Muscle layer of duodenum (tissue), 2 donors: Measurements from ENCODE around the gene NUP153.
"Not testable (repeated sequence)": the region's sequence is repeated elsewhere in the genome, so short reads cannot be mapped to it uniquely, and the experiment has no call there.

Experiments
- H3K27ac ChIP-seq: one replicate; pipeline ENCODE4 v1.7.0; 2013; ENCODE audit warnings: mild to moderate bottlenecking, low read length
- H3K27me3 ChIP-seq: one replicate; pipeline ENCODE4 v1.7.0; 2013; ENCODE audit warnings: low read depth, mild to moderate bottlenecking, control low read depth, low read length
- H3K36me3 ChIP-seq, 2 donors: one replicate each; pipeline ENCODE4 v1.7.0; 2013; ENCODE audit warnings: low read length in 2 of 2, control low read depth in 1 of 2, mild to moderate bottlenecking in 1 of 2; ENCODE audit not compliant: insufficient read depth in 2 of 2, control insufficient read depth in 1 of 2
- H3K4me1 ChIP-seq, 2 donors: one replicate each; pipeline ENCODE4 v1.7.0; 2013; ENCODE audit warnings: low read length in 2 of 2, mild to moderate bottlenecking in 2 of 2, control low read depth in 1 of 2, moderate library complexity in 1 of 2; ENCODE audit not compliant: insufficient read depth in 2 of 2, control insufficient read depth in 1 of 2
- H3K4me3 ChIP-seq, 2 donors: one replicate each; pipeline ENCODE4 v1.7.0; 2013; ENCODE audit warnings: low read length in 2 of 2, low read depth in 1 of 2, mild to moderate bottlenecking in 1 of 2
- H3K9me3 ChIP-seq, 2 donors: one replicate each; pipeline ENCODE4 v1.7.0; 2013; ENCODE audit warnings: low read length in 2 of 2, control low read depth in 1 of 2, mild to moderate bottlenecking in 1 of 2; ENCODE audit not compliant: control insufficient read depth in 1 of 2
- donor health status: healthy.

The NUP153 gene

GRCh38 chr6:17583811-17584210 is 122.9 kb downstream of the NUP153 start:
- no peak overlapping the region for H3K4me3 ChIP-seq
- H3K27ac ChIP-seq = peak overlapping the region; percentile 41
- no peaks in the 10 kb centered on the region for H3K27me3 ChIP-seq
- peaks cover 0 to 11% of the 10 kb centered on the region in 2 donors for H3K4me1 ChIP-seq
- H3K36me3 ChIP-seq = no peaks in the 10 kb centered on the region
- H3K9me3 ChIP-seq = no peaks in the 10 kb centered on the region

- not testable (repeated sequence) for H3K27me3 ChIP-seq, H3K9me3 ChIP-seq, H3K4me3 ChIP-seq, H3K27ac ChIP-seq, H3K36me3 ChIP-seq
- peaks cover 0 to 11% of the 10 kb centered on the region in 2 donors for H3K4me1 ChIP-seq
These were observed 125.4 kb downstream of the NUP153 start for GRCh38 chr6:17581282-17581681.

- Histone ChIP-seq H3K4me1 (peaks cover 0 to 11% of the 10 kb centered on the region in 2 donors), H3K9me3 (peaks cover 5 to 6% of the 10 kb centered on the region in 2 donors), H3K36me3 (no peaks in the 10 kb centered on the region), H3K27ac (no peak overlapping the region), H3K27me3 (no peaks in the 10 kb centered on the region), H3K4me3 (peak overlapping the region; percentile 33 to 75)
These were observed 126.1 kb downstream of the NUP153 start for GRCh38 chr6:17580518-17581048.

GRCh38 chr6:17577059-17577458 is 129.7 kb downstream of the NUP153 start:
- Histone ChIP-seq H3K4me3 (no peak overlapping the region), H3K27me3 (no peaks in the 10 kb centered on the region), H3K27ac (no peak overlapping the region), H3K4me1 (no peaks in the 10 kb centered on the region), H3K9me3 (peaks cover 5 to 6% of the 10 kb centered on the region in 2 donors), H3K36me3 (no peaks in the 10 kb centered on the region)

- Histone ChIP-seq H3K36me3 (no peaks in the 10 kb centered on the region), H3K9me3 (peaks cover 5 to 6% of the 10 kb centered on the region in 2 donors), H3K4me3 (no peak overlapping the region), H3K4me1 (no peaks in the 10 kb centered on the region), H3K27me3 (no peaks in the 10 kb centered on the region), H3K27ac (no peak overlapping the region)
These were observed 131.7 kb downstream of the NUP153 start for GRCh38 chr6:17574866-17575560.

- Histone ChIP-seq H3K4me3 (no peak overlapping the region), H3K4me1 (no peaks in the 10 kb centered on the region), H3K9me3 (no peaks in the 10 kb centered on the region), H3K36me3 (no peaks in the 10 kb centered on the region), H3K27me3 (no peaks in the 10 kb centered on the region), H3K27ac (no peak overlapping the region)
These were observed 141.3 kb downstream of the NUP153 start for GRCh38 chr6:17565399-17565798.
